ENCODE results near the gene KDF1.
"Not testable (repeated sequence)": the region's sequence is repeated elsewhere in the genome, so short reads cannot be mapped to it uniquely, and the experiment has no call there.

The KDF1 gene

GRCh38 chr1:26957306-26957705 lies 3.0 kb downstream of the KDF1 start:
- Histone ChIP-seq H3K4me3 (ENCODE audit: insufficient read depth, low read depth, low read length, poor library complexity, severe bottlenecking) (no peak overlapping the region), H3K36me3 (ENCODE audit: control insufficient read depth, insufficient read depth, low read length) (no peaks in the 10 kb centered on the region), H3K27me3 (replicated peaks; ENCODE audit: control insufficient read depth, insufficient read depth, low read length, poor library complexity, severe bottlenecking) (no peaks in the 10 kb centered on the region), H3K27ac (ENCODE audit: insufficient read depth, low read length, poor library complexity, severe bottlenecking) (no peak overlapping the region), H3K9me3 (ENCODE audit: control insufficient read depth, low read length) (no peaks in the 10 kb centered on the region), H3K4me1 (ENCODE audit: control insufficient read depth, insufficient read depth, low read length, poor library complexity, severe bottlenecking) (peaks cover 14% of the 10 kb centered on the region)
- DNase-seq: no peak

DNA sequence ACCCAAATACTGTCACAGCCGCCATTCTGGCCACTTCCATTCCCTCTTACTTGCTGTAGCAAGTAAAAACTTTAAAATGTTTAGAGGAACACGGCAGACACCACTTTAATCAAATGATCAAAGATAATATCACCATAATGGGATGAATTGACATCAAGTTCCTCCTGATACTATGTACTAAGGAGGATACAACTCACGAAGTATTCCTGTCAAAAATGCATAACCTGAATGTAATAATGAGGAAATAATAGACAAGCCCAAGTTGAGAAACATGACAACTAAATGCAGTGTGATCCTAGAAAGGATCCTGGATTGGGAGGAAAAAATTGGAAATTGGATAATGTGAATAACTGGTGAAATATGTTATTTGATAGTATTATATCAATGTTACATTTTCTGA lies 3.9 kb downstream of the KDF1 start:
- DNase-seq: no peak
- Histone ChIP-seq H3K9me3 (ENCODE audit: control insufficient read depth, low read length) (no peaks in the 10 kb centered on the region), H3K27me3 (replicated peaks; ENCODE audit: control insufficient read depth, insufficient read depth, low read length, poor library complexity, severe bottlenecking) (no peaks in the 10 kb centered on the region), H3K36me3 (ENCODE audit: control insufficient read depth, insufficient read depth, low read length) (no peaks in the 10 kb centered on the region), H3K27ac (ENCODE audit: insufficient read depth, low read length, poor library complexity, severe bottlenecking) (no peak overlapping the region), H3K4me1 (ENCODE audit: control insufficient read depth, insufficient read depth, low read length, poor library complexity, severe bottlenecking) (peaks cover 14% of the 10 kb centered on the region), H3K4me3 (ENCODE audit: insufficient read depth, low read depth, low read length, poor library complexity, severe bottlenecking) (no peak overlapping the region)

- Histone ChIP-seq H3K36me3 (ENCODE audit: control insufficient read depth, insufficient read depth, low read length) (peaks cover 5% of the 10 kb centered on the region), H3K9me3 (ENCODE audit: control insufficient read depth, low read length) (no peaks in the 10 kb centered on the region), H3K4me1 (ENCODE audit: control insufficient read depth, insufficient read depth, low read length, poor library complexity, severe bottlenecking) (no peaks in the 10 kb centered on the region), H3K27me3 (replicated peaks; ENCODE audit: control insufficient read depth, insufficient read depth, low read length, poor library complexity, severe bottlenecking) (no peaks in the 10 kb centered on the region), H3K4me3 (ENCODE audit: insufficient read depth, low read depth, low read length, poor library complexity, severe bottlenecking) (no peak overlapping the region), H3K27ac (ENCODE audit: insufficient read depth, low read length, poor library complexity, severe bottlenecking) (no peak overlapping the region)
- no peak for DNase-seq
These were observed 6.9 kb downstream of the KDF1 start for GRCh38 chr1:26953374-26953773.

- H3K4me1 ChIP-seq (ENCODE audit: control insufficient read depth, insufficient read depth, low read length, poor library complexity, severe bottlenecking): no peaks in the 10 kb centered on the region
- H3K27ac ChIP-seq (ENCODE audit: insufficient read depth, low read length, poor library complexity, severe bottlenecking): no peak overlapping the region
- no peaks in the 10 kb centered on the region for H3K27me3 ChIP-seq (replicated peaks; ENCODE audit: control insufficient read depth, insufficient read depth, low read length, poor library complexity, severe bottlenecking)
- H3K36me3 ChIP-seq (ENCODE audit: control insufficient read depth, insufficient read depth, low read length): peaks cover 5% of the 10 kb centered on the region
- no peak overlapping the region for H3K4me3 ChIP-seq (ENCODE audit: insufficient read depth, low read depth, low read length, poor library complexity, severe bottlenecking)
- no peak for DNase-seq
- no peaks in the 10 kb centered on the region for H3K9me3 ChIP-seq (ENCODE audit: control insufficient read depth, low read length)
These were observed 8.3 kb downstream of the KDF1 start for GRCh38 chr1:26951821-26952497.

- H3K4me3 ChIP-seq (ENCODE audit: insufficient read depth, low read depth, low read length, poor library complexity, severe bottlenecking): no peak overlapping the region
- no peaks in the 10 kb centered on the region for H3K9me3 ChIP-seq (ENCODE audit: control insufficient read depth, low read length)
- no peaks in the 10 kb centered on the region for H3K4me1 ChIP-seq (ENCODE audit: control insufficient read depth, insufficient read depth, low read length, poor library complexity, severe bottlenecking)
- H3K27ac ChIP-seq (ENCODE audit: insufficient read depth, low read length, poor library complexity, severe bottlenecking): no peak overlapping the region
- no peak for DNase-seq
- no peaks in the 10 kb centered on the region for H3K27me3 ChIP-seq (replicated peaks; ENCODE audit: control insufficient read depth, insufficient read depth, low read length, poor library complexity, severe bottlenecking)
- H3K36me3 ChIP-seq (ENCODE audit: control insufficient read depth, insufficient read depth, low read length): peaks cover 9% of the 10 kb centered on the region
These were observed 9.1 kb downstream of the KDF1 start for GRCh38 chr1:26951216-26951615.

GRCh38 chr1:26950602-26951001 lies 9.7 kb downstream of the KDF1 start:
- H3K4me3 ChIP-seq (ENCODE audit: insufficient read depth, low read depth, low read length, poor library complexity, severe bottlenecking): no peak overlapping the region
- H3K27me3 ChIP-seq (replicated peaks; ENCODE audit: control insufficient read depth, insufficient read depth, low read length, poor library complexity, severe bottlenecking): no peaks in the 10 kb centered on the region
- H3K9me3 ChIP-seq (ENCODE audit: control insufficient read depth, low read length): no peaks in the 10 kb centered on the region
- H3K27ac ChIP-seq (ENCODE audit: insufficient read depth, low read length, poor library complexity, severe bottlenecking): no peak overlapping the region
- peaks cover 15% of the 10 kb centered on the region for H3K36me3 ChIP-seq (ENCODE audit: control insufficient read depth, insufficient read depth, low read length)
- no peaks in the 10 kb centered on the region for H3K4me1 ChIP-seq (ENCODE audit: control insufficient read depth, insufficient read depth, low read length, poor library complexity, severe bottlenecking)
- no peak for DNase-seq

- no peaks in the 10 kb centered on the region for H3K4me1 ChIP-seq (ENCODE audit: control insufficient read depth, insufficient read depth, low read length, poor library complexity, severe bottlenecking)
- H3K4me3 ChIP-seq (ENCODE audit: insufficient read depth, low read depth, low read length, poor library complexity, severe bottlenecking): no peak overlapping the region
- no peak for DNase-seq
- no peaks in the 10 kb centered on the region for H3K9me3 ChIP-seq (ENCODE audit: control insufficient read depth, low read length)
- no peak overlapping the region for H3K27ac ChIP-seq (ENCODE audit: insufficient read depth, low read length, poor library complexity, severe bottlenecking)
- H3K27me3 ChIP-seq (replicated peaks; ENCODE audit: control insufficient read depth, insufficient read depth, low read length, poor library complexity, severe bottlenecking): no peaks in the 10 kb centered on the region
- peaks cover 21% of the 10 kb centered on the region for H3K36me3 ChIP-seq (ENCODE audit: control insufficient read depth, insufficient read depth, low read length)
These were observed 10.3 kb downstream of the KDF1 start for GRCh38 chr1:26949926-26950319.

DNA sequence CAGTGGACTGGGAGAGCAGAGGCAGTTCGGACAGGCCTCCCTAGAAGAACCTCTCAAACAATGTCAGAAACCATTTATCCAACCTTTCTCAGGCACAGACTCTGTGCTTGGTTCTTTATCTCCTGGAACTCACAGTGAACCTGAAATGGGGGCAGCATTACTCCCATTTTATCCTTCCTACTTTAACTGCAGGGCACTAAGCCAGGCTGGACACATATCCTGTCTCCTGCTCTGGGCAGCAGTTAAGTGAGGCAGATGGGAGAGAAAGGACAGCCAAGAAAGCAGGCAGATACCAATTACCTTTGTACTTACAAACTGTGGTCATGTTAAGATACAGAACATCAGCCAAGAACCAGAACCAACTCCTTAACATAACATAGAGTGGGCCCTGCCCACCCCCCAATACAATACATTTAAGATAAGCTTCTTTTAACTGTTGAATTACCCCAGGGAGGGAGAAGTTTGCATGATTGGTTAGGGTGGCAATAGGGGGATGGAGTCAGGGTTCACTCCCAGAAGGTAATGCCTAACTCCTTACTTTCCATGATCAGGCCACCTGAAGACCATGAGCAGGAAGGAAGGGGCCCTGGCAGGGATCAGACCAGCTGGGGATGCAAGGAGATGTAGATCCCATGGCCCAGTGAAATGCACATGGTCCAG lies 10.9 kb downstream of the KDF1 start:
- peaks cover 22% of the 10 kb centered on the region for H3K36me3 ChIP-seq (ENCODE audit: control insufficient read depth, insufficient read depth, low read length)
- no peak overlapping the region for H3K27ac ChIP-seq (ENCODE audit: insufficient read depth, low read length, poor library complexity, severe bottlenecking)
- no peaks in the 10 kb centered on the region for H3K4me1 ChIP-seq (ENCODE audit: control insufficient read depth, insufficient read depth, low read length, poor library complexity, severe bottlenecking)
- DNase-seq: no peak
- H3K4me3 ChIP-seq (ENCODE audit: insufficient read depth, low read depth, low read length, poor library complexity, severe bottlenecking): no peak overlapping the region
- no peaks in the 10 kb centered on the region for H3K9me3 ChIP-seq (ENCODE audit: control insufficient read depth, low read length)
- H3K27me3 ChIP-seq (replicated peaks; ENCODE audit: control insufficient read depth, insufficient read depth, low read length, poor library complexity, severe bottlenecking): no peaks in the 10 kb centered on the region

DNA sequence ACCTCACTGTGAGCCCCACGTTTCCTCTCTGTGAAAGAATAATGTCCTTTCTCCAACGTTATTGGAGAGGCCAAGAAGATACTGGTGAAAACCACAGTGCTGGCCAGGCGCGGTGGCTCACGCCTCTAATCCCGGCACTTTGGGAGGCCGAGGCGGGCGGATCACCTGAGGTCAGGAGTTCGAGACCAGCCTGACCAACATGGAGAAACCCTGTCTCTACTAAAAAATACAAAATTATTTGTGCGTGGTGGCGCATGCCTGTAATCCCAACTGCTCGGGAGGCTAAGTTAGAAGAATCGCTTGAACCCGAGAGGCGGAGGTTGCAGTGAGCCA lies 11.6 kb downstream of the KDF1 start:
- H3K4me1 ChIP-seq (ENCODE audit: control insufficient read depth, insufficient read depth, low read length, poor library complexity, severe bottlenecking); H3K27ac ChIP-seq (ENCODE audit: insufficient read depth, low read length, poor library complexity, severe bottlenecking); DNase-seq; H3K4me3 ChIP-seq (ENCODE audit: insufficient read depth, low read depth, low read length, poor library complexity, severe bottlenecking); H3K9me3 ChIP-seq (ENCODE audit: control insufficient read depth, low read length); H3K27me3 ChIP-seq (replicated peaks; ENCODE audit: control insufficient read depth, insufficient read depth, low read length, poor library complexity, severe bottlenecking): not testable (repeated sequence)
- peaks cover 27% of the 10 kb centered on the region for H3K36me3 ChIP-seq (ENCODE audit: control insufficient read depth, insufficient read depth, low read length)

DNA sequence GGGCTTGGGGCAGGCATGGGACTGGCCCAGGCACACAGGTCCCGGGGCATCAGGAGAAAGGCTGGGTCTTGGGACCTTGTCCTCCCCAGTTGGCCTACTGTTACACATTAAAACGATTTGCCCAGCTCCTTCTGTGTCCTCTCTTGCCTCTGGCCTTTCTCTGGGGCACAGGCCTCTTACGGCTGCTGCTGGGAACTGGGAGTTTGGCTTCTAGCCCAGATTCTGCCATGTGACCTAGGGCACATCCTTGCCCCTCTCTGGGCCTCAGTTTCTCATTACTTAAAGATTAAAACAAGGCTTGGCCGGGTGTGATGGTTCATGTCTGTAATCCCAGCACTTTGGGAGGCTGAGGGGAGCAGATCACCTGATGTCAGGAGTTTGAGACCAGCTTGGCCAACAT lies 14.0 kb downstream of the KDF1 start:
- H3K27me3 ChIP-seq (replicated peaks; ENCODE audit: control insufficient read depth, insufficient read depth, low read length, poor library complexity, severe bottlenecking): no peaks in the 10 kb centered on the region
- H3K4me1 ChIP-seq (ENCODE audit: control insufficient read depth, insufficient read depth, low read length, poor library complexity, severe bottlenecking): no peaks in the 10 kb centered on the region
- no peaks in the 10 kb centered on the region for H3K9me3 ChIP-seq (ENCODE audit: control insufficient read depth, low read length)
- H3K27ac ChIP-seq (ENCODE audit: insufficient read depth, low read length, poor library complexity, severe bottlenecking): no peak overlapping the region
- DNase-seq: no peak
- peaks cover 50% of the 10 kb centered on the region for H3K36me3 ChIP-seq (ENCODE audit: control insufficient read depth, insufficient read depth, low read length)
- no peak overlapping the region for H3K4me3 ChIP-seq (ENCODE audit: insufficient read depth, low read depth, low read length, poor library complexity, severe bottlenecking)

Data from effector memory CD4-positive, alpha-beta T cell (primary cell).